ENCODE measurements around the gene USF2.

The USF2 gene

GRCh38 chr19:35321291-35321690 lies 52.5 kb downstream of the USF2 start:
- DNase-seq (ENCODE audit: low spot score), result no peak

GRCh38 chr19:35322014-35322413 lies 53.3 kb downstream of the USF2 start:
- DNase-seq (ENCODE audit: low spot score), result no peak

GRCh38 chr19:35327642-35328041 lies 58.9 kb downstream of the USF2 start:
- no peak for DNase-seq (ENCODE audit: low spot score)

DNA sequence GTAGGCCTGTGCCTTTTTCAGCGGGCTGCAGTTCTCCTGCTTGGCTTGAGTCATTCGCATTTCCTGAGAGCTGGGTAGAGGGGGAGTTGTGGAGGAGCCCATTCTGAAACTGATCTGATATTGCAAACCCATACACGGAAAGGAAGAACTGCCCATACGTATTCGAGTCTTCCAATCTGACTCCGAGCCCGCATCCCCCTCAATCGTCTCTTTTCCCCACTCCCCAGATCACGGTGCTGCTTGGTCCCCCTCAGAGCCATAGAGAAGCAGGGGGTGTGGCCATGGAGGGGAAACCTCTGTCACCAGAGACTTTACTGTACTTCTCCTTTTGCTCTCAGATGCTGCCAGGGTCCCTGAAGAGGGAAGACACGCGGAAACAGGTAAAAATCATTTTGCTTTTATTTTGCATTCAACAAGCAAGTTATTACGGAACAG lies 60.1 kb downstream of the USF2 start, which contains the start of gene CD22:
Gene CD22, plus strand, starts transcription at position 337 of the 435 bp plus-strand sequence. CDS start 2,854 bp downstream, outside the sequence.
- no peak for DNase-seq (ENCODE audit: low spot score)

- no peak for DNase-seq (ENCODE audit: low spot score)
Observed at GRCh38 chr19:35329323-35329722, 60.6 kb downstream of the USF2 start.

Data from COLO829 (cell line).